Measurements from ENCODE around the gene TMEM140. TPM values are rescaled to one million over a fixed set of nuclear protein-coding genes. Genes with fewer than 3 reads are reported as not detected.

TMEM140 gene
- total RNA-seq, 1 donor from 2014 or later: not detected

DNA sequence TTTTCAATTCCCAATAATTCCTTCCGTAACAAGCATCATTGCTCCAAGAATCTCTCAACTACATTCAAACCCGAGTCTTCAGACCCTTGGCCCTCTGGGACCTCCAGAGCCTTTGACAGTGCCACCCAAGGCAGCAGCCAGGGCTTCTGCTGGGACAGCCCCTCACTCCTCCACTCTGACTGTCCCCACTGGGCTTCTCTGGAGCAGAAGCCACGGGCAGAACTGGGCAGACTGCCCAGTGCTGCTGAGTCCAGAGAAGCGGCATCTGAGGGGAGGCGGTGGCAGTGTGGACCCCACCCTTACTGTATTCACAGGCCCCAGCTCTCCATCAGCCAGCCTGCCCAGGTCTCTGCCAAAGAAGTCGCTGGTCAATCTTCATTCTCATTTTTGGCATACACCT lies 13.8 kb downstream of the TMEM140 start:
- no peak overlapping the region for H3K4me3 Mint-ChIP-seq (ENCODE audit: unreplicated experiment)
- no peak for DNase-seq (ENCODE audit: low spot score)
- H3K9me3 Mint-ChIP-seq (ENCODE audit: low read depth): peaks cover 11% of the 10 kb centered on the region
- no peak overlapping the region for H3K27ac Mint-ChIP-seq (ENCODE audit: unreplicated experiment)
- peaks cover 28% of the 10 kb centered on the region for H3K4me1 Mint-ChIP-seq (ENCODE audit: low read depth)
- no peaks in the 10 kb centered on the region for H3K27me3 Mint-ChIP-seq (ENCODE audit: low read depth)
- peaks cover 9% of the 10 kb centered on the region for H3K36me3 Mint-ChIP-seq (ENCODE audit: low read depth)
- TF ChIP-seq, protein P1, sequence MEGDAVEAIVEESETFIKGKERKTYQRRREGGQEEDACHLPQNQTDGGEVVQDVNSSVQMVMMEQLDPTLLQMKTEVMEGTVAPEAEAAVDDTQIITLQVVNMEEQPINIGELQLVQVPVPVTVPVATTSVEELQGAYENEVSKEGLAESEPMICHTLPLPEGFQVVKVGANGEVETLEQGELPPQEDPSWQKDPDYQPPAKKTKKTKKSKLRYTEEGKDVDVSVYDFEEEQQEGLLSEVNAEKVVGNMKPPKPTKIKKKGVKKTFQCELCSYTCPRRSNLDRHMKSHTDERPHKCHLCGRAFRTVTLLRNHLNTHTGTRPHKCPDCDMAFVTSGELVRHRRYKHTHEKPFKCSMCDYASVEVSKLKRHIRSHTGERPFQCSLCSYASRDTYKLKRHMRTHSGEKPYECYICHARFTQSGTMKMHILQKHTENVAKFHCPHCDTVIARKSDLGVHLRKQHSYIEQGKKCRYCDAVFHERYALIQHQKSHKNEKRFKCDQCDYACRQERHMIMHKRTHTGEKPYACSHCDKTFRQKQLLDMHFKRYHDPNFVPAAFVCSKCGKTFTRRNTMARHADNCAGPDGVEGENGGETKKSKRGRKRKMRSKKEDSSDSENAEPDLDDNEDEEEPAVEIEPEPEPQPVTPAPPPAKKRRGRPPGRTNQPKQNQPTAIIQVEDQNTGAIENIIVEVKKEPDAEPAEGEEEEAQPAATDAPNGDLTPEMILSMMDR (IDR thresholded peaks at IDR 0.05): no peak

DNA sequence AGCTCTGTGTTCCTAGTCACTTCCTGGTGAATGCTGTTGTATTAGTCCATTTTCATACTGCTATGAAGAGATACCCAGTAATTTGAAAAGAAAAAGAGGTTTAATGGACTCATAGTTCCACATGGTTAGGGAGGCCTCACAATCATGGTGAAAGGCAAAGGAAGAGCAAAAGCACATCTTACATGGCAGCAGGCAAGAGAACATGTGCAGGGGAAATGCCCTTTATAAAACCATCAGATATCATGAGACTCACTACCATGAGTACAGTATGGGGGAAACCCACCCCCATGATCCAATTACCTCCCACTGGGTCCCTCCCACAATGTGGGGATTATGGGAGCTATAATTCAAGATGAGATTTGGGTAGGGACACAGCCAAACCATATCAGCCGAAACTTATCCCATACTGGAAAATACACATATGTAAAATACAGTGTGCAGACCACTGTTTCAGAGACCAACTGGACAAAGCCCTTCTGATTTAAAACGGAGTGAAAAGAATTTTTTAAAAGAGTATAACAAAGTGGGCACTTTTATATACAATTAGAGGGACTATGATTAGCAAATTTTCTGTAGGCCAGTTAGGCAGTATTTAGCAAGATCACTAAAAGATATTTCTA lies 14.6 kb downstream of the TMEM140 start:
- TF ChIP-seq, protein P1 (IDR thresholded peaks at IDR 0.05): no peak
- peaks cover 10% of the 10 kb centered on the region for H3K36me3 Mint-ChIP-seq (ENCODE audit: low read depth)
- peaks cover 6% of the 10 kb centered on the region for H3K9me3 Mint-ChIP-seq (ENCODE audit: low read depth)

DNA sequence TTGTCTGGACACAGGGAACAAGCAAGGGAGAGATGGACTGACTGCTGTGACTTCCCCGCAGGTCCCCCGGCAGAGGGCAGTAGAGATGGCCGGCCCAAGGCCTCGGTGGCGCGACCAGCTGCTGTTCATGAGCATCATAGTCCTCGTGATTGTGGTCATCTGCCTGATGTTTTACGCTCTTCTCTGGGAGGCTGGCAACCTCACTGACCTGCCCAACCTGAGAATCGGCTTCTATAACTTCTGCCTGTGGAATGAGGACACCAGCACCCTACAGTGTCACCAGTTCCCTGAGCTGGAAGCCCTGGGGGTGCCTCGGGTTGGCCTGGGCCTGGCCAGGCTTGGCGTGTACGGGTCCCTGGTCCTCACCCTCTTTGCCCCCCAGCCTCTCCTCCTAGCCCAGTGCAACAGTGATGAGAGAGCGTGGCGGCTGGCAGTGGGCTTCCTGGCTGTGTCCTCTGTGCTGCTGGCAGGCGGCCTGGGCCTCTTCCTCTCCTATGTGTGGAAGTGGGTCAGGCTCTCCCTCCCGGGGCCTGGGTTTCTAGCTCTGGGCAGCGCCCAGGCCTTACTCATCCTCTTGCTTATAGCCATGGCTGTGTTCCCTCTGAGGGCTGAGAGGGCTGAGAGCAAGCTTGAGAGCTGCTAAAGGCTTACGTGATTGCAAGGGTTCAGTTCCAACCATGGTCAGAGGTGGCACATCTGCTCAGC lies 16.6 kb downstream of the TMEM140 start:
- peaks cover 6% of the 10 kb centered on the region for H3K9me3 Mint-ChIP-seq (ENCODE audit: low read depth)
- no peak for DNase-seq (ENCODE audit: low spot score)
- TF ChIP-seq, protein P1 (IDR thresholded peaks at IDR 0.05): no peak
- no peak overlapping the region for H3K27ac Mint-ChIP-seq (ENCODE audit: unreplicated experiment)
- H3K4me3 Mint-ChIP-seq (ENCODE audit: unreplicated experiment): no peak overlapping the region
- peaks cover 47% of the 10 kb centered on the region for H3K4me1 Mint-ChIP-seq (ENCODE audit: low read depth)
- peaks cover 15% of the 10 kb centered on the region for H3K36me3 Mint-ChIP-seq (ENCODE audit: low read depth)
- H3K27me3 Mint-ChIP-seq (ENCODE audit: low read depth): no peaks in the 10 kb centered on the region

More for the DNA sequence above, 14.6 kb downstream of the TMEM140 start:
- peaks cover 31% of the 10 kb centered on the region for H3K4me1 Mint-ChIP-seq (ENCODE audit: low read depth)
- H3K4me3 Mint-ChIP-seq (ENCODE audit: unreplicated experiment): no peak overlapping the region
- no peak for DNase-seq (ENCODE audit: low spot score)
- no peaks in the 10 kb centered on the region for H3K27me3 Mint-ChIP-seq (ENCODE audit: low read depth)
- peak overlapping the region; percentile 11 for H3K27ac Mint-ChIP-seq (ENCODE audit: unreplicated experiment)

DNA sequence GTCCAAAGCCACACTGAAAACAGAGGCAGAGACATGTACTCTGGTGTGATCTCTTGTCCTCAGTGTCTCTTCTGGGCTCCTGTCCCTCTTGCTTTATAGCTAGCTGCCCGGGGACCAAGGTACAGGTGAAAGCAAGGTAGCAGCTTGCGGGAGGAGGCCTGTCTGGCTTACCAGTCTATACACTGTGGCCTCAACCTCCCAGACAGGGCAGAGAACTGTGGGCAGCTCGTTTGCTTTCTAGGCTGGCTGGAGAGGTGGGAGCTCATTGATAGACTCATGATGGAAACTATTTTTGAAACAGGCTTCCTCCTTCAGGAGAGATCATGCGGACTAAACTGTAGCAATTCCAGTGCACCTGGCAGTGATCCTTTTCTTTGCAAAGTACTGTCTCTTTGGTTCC lies 18.0 kb downstream of the TMEM140 start:
- H3K4me1 Mint-ChIP-seq (ENCODE audit: low read depth): peaks cover 41% of the 10 kb centered on the region
- H3K27me3 Mint-ChIP-seq (ENCODE audit: low read depth): no peaks in the 10 kb centered on the region
- H3K36me3 Mint-ChIP-seq (ENCODE audit: low read depth): peaks cover 15% of the 10 kb centered on the region
- no peak overlapping the region for H3K4me3 Mint-ChIP-seq (ENCODE audit: unreplicated experiment)
- peaks cover 6% of the 10 kb centered on the region for H3K9me3 Mint-ChIP-seq (ENCODE audit: low read depth)
- DNase-seq (ENCODE audit: low spot score): no peak
- TF ChIP-seq, protein P1 (IDR thresholded peaks at IDR 0.05): no peak
- H3K27ac Mint-ChIP-seq (ENCODE audit: unreplicated experiment): no peak overlapping the region

DNA sequence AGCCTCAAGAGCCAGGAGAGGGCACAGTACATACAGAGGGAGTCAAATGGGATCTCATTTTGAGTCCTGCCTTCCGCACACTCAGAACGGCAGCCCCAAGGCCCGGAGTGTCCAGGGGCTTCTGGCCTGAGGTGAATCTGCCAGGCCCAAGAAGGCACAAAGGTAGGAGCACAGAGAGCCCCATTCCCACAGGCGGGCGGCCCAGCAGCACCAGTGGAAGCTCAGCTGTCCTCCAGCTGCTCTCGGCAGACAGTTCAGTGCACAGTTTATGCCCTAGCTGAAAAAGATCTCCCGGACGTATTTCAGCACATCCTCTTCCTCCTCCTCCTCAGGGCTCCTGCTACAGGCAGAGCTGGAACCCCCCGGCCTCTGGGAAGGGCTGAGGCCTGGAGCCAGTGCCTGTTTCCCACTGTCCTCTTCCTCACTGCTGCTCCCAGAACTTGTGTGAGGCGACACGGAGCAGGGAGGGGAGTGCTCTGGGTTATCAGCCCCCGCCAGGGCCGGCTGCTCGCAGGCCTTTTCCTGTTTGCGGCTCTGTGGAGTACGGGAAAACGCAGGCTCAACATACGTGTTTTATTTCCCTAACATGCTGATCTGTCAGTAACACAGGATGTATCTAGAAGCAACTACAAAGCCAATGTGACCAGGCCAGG lies 18.6 kb downstream of the TMEM140 start:
- Mint-ChIP-seq H3K4me1 (ENCODE audit: low read depth) (peaks cover 39% of the 10 kb centered on the region), H3K9me3 (ENCODE audit: low read depth) (peaks cover 6% of the 10 kb centered on the region), H3K36me3 (ENCODE audit: low read depth) (peaks cover 15% of the 10 kb centered on the region), H3K27me3 (ENCODE audit: low read depth) (no peaks in the 10 kb centered on the region), H3K27ac (ENCODE audit: unreplicated experiment) (no peak overlapping the region), H3K4me3 (ENCODE audit: unreplicated experiment) (no peak overlapping the region)
- DNase-seq (ENCODE audit: low spot score): no peak
- TF ChIP-seq, protein P1 (IDR thresholded peaks at IDR 0.05): no peak

Measured in chondrocyte (in vitro differentiated cells).